PC-3 (cell line): ENCODE measurements around the gene DNAJC10.

Experiments used
- CTCF ChIP-seq: fragments of 300-600 bp; sonication (generic); conservative IDR thresholded peaks from 2 replicates; pipeline ENCODE4 v1.5.1; 2017; ENCODE audit warnings: antibody characterized with exemption, low read depth, mild to moderate bottlenecking, low read length
- EZH2 ChIP-seq: fragments of 300-600 bp; sonication (generic); IDR thresholded peaks from one replicate; pipeline ENCODE4 v1.6.1; 2017; ENCODE audit warnings: antibody characterized with exemption, mild to moderate bottlenecking, low read length; ENCODE audit not compliant: unreplicated experiment

- no peak for TF ChIP-seq CTCF
- no peak for TF ChIP-seq EZH2
These were observed 91.3 kb downstream of the DNAJC10 start for GRCh38 chr2:182807319-182807718.
